Spleen (tissue), 11 donors: ENCODE measurements around the gene TIA1. TPM values are rescaled to one million over a fixed set of nuclear protein-coding genes. Genes with fewer than 3 reads are reported as not detected.

ENCODE experiments used
- DNase-seq: peaks from one replicate; pipeline ENCODE4 v3.0.0-alpha.2; 2020
- H3K27ac ChIP-seq, 8 donors: fragments of 200-600 bp; sonication (generic) in 7 of 8; 1 replicate in 4 of 8; 2 replicates in 4 of 8; pipeline versions ENCODE4 v1.5.0 to v1.8.0; 2016 to 2021; ENCODE audit warnings: inconsistent platforms in 4 of 8, mild to moderate bottlenecking in 4 of 8, moderate library complexity in 1 of 8
- H3K27me3 ChIP-seq, 7 donors: fragments of 200-600 bp; sonication (generic) in 6 of 7; replicated peaks in 1 of 7; 1 replicate in 4 of 7; 2 replicates in 3 of 7; pipeline versions ENCODE4 v1.5.0 to v1.8.0; 2016 to 2021; ENCODE audit warnings: inconsistent platforms in 3 of 7, mild to moderate bottlenecking in 1 of 7
- H3K36me3 ChIP-seq, 6 donors: fragments of 200-600 bp; sonication (generic) in 5 of 6; 1 replicate in 4 of 6; 2 replicates in 2 of 6; pipeline versions ENCODE4 v1.5.0 to v1.8.0; 2016 to 2021; ENCODE audit warnings: inconsistent platforms in 2 of 6
- H3K4me1 ChIP-seq, 6 donors: fragments of 200-600 bp; sonication (generic) in 5 of 6; 1 replicate in 3 of 6; 2 replicates in 3 of 6; pipeline versions ENCODE4 v1.5.0 to v1.8.0; 2016 to 2021; ENCODE audit warnings: inconsistent platforms in 3 of 6
- H3K4me3 ChIP-seq, 8 donors: fragments of 200-600 bp; sonication (generic) in 7 of 8; 1 replicate in 4 of 8; 2 replicates in 4 of 8; pipeline versions ENCODE4 v1.5.0 to v1.8.0; 2016 to 2021; ENCODE audit warnings: inconsistent platforms in 4 of 8, mild to moderate bottlenecking in 4 of 8, moderate library complexity in 2 of 8
- H3K9me3 ChIP-seq, 8 donors: fragments of 200-600 bp; sonication (generic) in 7 of 8; 1 replicate in 4 of 8; 2 replicates in 4 of 8; pipeline versions ENCODE4 v1.5.0 to v1.8.0; 2016 to 2021; ENCODE audit warnings: inconsistent platforms in 4 of 8
- POLR2A ChIP-seq, 3 donors: fragments of 450-650 bp; IDR thresholded peaks; one replicate each; pipeline ENCODE4 v1.5.1; 2017; ENCODE audit warnings: antibody characterized with exemption in 3 of 3, mild to moderate bottlenecking in 1 of 3
- POLR2AphosphoS5 ChIP-seq, 3 donors: sonication (generic); formaldehyde crosslinking; IDR thresholded peaks; one replicate each; pipeline ENCODE4 v1.5.1; 2017; ENCODE audit warnings: antibody characterized with exemption in 3 of 3
- WGBS, 5 donors: extraction: QIAGEN DNeasy Blood & Tissue Kit in 3 of 5; methylation state at CpG; one replicate each; pipeline versions ENCODE4 v1.1.5 to v1.1.7; 2013 to 2018; 5-methylcytosine and 5-hydroxymethylcytosine counted together
- intact Hi-C: fragments of 100-400 bp; cut with DNase I; formaldehyde crosslinking; loops from one replicate; pipeline ENCODE4 v1.15.0; 2023; ENCODE audit warnings: low total_unique reads
- polyA plus RNA-seq, 3 donors: library from polyadenylated mRNA; stranded (reverse); fragments of 200-250 nt; gene quantifications; one replicate each; pipeline ENCODE4 v1.2.1, GENCODE V29; 2013
- total RNA-seq, 7 donors: library from RNA; depleted of rRNA in 3 of 7; stranded (reverse); fragments of >200 nt in 3 of 7; fragmentation: NEBNext Ultra II Directional in 4 of 7; extraction: Animal tissue kit (Norgen Biotek cat#: 25700) in 4 of 7; gene quantifications; one replicate each; pipeline versions ENCODE4 v1.1.0 to v1.2.1, GENCODE V29; 2016 to 2021
- TF ChIP-seq, protein P1 (sequence below), 11 experiments: fragments of 200-600 bp in 7 of 11; fragments of 450-650 bp in 4 of 11; sonication (generic) in 4 of 11; IDR thresholded peaks in 8 of 11; conservative IDR thresholded peaks in 3 of 11; 1 replicate in 7 of 11; 2 replicates in 4 of 11; pipeline versions ENCODE4 v1.4.0 to v1.8.0; 2016 to 2021; ENCODE audit warnings: antibody characterized with exemption in 11 of 11, inconsistent platforms in 4 of 11, mild to moderate bottlenecking in 1 of 11
- donor health status: healthy with polysubstance abuse.
- donor health status: DM: no; HTN: no; CAD: no; lungs with moderate emphysema.
- donor health status: DM: no; HTN: no; CAD: no.
- donor health status: Bipolar disorder and iron deficiency.
- donor health status: healthy.
- donor health status: DM: no; HTN: no; CAD: no.
- donor health status: DM: yes; HTN: yes; CAD: no.

TIA1 gene
- total and polyA plus RNA-seq, 10 donors, result 72.5 to 175 (median 124) TPM

DNA sequence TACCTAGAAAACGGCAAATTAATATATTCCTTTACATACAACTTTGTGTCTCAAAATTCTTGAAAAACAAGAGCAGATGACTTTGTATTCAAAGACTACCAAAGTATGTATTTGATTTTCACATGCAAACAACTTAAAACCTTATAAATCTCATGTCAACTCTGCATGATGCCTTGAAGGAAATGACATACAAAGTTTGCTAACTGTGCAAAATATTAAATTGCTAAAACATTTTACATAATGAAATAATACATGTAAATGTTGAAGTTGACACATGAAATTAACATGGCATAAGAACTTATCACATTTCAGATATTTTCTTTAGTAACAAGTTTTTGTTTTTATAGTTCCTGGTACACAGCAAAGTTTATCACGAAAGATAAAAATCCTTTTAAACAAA lies 36.8 kb downstream of the TIA1 start:
- H3K4me1 ChIP-seq, result peaks cover 0 to 3% (median 0%) of the 10 kb centered on the region in 6 donors
- no peak overlapping the region for H3K27ac ChIP-seq
- DNase-seq, result no peak
- H3K4me3 ChIP-seq, result no peak overlapping the region
- H3K27me3 ChIP-seq, result no peaks in the 10 kb centered on the region
- peaks cover 0 to 95% (median 47%) of the 10 kb centered on the region in 6 donors for H3K36me3 ChIP-seq
- intact Hi-C loops, result no loop called here
- no peaks in the 10 kb centered on the region for H3K9me3 ChIP-seq
- TF ChIP-seq POLR2AphosphoS5 (IDR thresholded peaks at IDR 0.05) (no peak), POLR2A (IDR thresholded peaks at IDR 0.05) (no peak)
- TF ChIP-seq, protein P1, sequence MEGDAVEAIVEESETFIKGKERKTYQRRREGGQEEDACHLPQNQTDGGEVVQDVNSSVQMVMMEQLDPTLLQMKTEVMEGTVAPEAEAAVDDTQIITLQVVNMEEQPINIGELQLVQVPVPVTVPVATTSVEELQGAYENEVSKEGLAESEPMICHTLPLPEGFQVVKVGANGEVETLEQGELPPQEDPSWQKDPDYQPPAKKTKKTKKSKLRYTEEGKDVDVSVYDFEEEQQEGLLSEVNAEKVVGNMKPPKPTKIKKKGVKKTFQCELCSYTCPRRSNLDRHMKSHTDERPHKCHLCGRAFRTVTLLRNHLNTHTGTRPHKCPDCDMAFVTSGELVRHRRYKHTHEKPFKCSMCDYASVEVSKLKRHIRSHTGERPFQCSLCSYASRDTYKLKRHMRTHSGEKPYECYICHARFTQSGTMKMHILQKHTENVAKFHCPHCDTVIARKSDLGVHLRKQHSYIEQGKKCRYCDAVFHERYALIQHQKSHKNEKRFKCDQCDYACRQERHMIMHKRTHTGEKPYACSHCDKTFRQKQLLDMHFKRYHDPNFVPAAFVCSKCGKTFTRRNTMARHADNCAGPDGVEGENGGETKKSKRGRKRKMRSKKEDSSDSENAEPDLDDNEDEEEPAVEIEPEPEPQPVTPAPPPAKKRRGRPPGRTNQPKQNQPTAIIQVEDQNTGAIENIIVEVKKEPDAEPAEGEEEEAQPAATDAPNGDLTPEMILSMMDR (IDR thresholded peaks at IDR 0.05 in 8 of 11, conservative IDR thresholded peaks at IDR 0.05 in 3 of 11), result no peak
- 86 to 91% (median 88%) methylated on average over 2 of the region's 2 CpGs for WGBS, 5 donors

DNA sequence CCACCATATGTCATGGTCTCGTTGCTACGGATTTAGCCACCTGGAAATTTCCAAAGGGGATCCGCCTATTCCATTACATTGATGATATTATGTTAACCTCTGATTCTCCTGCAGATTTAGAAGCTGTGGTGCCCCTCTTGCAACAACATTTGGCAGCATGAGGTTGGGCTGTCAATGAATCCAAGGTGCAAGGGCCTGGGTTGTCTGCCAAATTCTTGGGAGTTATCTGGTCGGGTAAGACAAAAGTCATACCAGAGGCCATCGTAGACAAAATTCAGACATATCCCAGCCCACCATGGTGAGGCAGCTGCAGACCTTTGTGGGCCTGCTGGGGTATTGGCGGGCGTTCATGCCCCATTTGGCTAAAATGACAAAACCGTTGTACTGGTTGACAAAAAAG lies 44.0 kb downstream of the TIA1 start:
- H3K36me3 ChIP-seq, result peaks cover 0 to 26% (median under 1%) of the 10 kb centered on the region in 6 donors
- no peaks in the 10 kb centered on the region for H3K4me1 ChIP-seq
- intact Hi-C loops, result no loop called here
- no peak for DNase-seq
- no peaks in the 10 kb centered on the region for H3K27me3 ChIP-seq
- 91 to 95% (median 93%) methylated on average over 8 of the region's 8 CpGs for WGBS, 5 donors
- TF ChIP-seq, protein P1 (IDR thresholded peaks at IDR 0.05 in 8 of 11, conservative IDR thresholded peaks at IDR 0.05 in 3 of 11), result no peak
- TF ChIP-seq POLR2A (IDR thresholded peaks at IDR 0.05) (no peak), POLR2AphosphoS5 (IDR thresholded peaks at IDR 0.05) (no peak)
- H3K9me3 ChIP-seq, result no peaks in the 10 kb centered on the region
- no peak overlapping the region for H3K4me3 ChIP-seq
- H3K27ac ChIP-seq, result no peak overlapping the region

DNA sequence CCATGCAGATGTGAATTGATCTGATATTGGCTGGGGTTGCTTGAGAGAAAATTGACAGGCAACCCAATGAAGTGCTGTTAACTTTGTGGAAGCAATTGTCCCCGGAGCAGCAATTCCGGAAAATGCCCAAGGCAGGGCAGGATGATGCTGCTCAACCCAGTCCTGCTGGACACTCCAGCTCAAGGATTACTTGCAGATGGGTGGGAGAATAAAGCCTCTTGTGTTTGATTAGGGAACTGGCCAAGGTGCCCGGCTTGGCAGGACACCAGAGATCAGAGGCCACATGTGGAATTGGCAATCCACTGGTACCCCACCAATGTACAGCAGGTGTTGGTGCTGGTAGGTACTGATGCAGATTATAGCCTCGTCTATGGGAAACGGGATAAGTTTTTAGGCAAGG lies 45.3 kb downstream of the TIA1 start:
- WGBS, 5 donors, result 80 to 98% (median 90%) methylated on average over 5 of the region's 5 CpGs
- Histone ChIP-seq H3K9me3 (no peaks in the 10 kb centered on the region), H3K27ac (no peak overlapping the region), H3K4me1 (no peaks in the 10 kb centered on the region), H3K4me3 (no peak overlapping the region), H3K27me3 (no peaks in the 10 kb centered on the region), H3K36me3 (peaks cover 0 to 12% (median 0%) of the 10 kb centered on the region in 6 donors)
- intact Hi-C loops, result no loop called here
- TF ChIP-seq, protein P1 (IDR thresholded peaks at IDR 0.05 in 8 of 11, conservative IDR thresholded peaks at IDR 0.05 in 3 of 11), result no peak
- TF ChIP-seq POLR2A (IDR thresholded peaks at IDR 0.05) (no peak), POLR2AphosphoS5 (IDR thresholded peaks at IDR 0.05) (no peak)
- no peak for DNase-seq

DNA sequence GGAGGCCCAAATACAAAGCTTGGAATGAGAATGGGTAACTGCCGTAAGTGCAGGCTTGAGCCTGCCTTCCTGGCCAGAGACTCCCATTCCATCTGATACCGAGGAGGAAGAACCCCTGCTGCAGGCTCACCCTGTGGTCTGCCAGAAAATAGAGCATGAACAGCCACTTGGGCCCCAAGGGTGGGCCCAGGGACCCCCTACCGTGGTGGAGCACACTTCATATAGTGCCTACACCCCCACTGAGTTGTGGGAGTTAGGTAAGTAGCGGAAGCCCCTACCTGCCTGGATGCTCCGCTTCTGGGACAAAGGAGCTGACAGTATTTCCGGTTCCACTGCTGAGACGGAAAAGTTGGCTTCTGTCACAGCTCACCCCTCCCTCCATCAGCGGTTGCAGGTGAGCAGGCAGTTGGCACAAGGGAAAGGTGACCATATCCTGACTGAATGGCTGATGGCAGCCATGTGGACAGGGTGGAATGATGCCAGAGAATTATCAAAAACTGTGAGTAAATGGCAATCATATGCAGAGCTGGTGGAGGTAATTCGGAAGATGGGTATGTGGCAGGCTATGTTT lies 46.1 kb downstream of the TIA1 start:
- Histone ChIP-seq H3K4me3 (no peak overlapping the region), H3K27ac (no peak overlapping the region)
- intact Hi-C loops, result no loop called here

More for the DNA sequence above, 46.1 kb downstream of the TIA1 start:
- Histone ChIP-seq H3K9me3 (no peaks in the 10 kb centered on the region), H3K36me3 (peaks cover 0 to 7% (median 0%) of the 10 kb centered on the region in 6 donors), H3K4me1 (no peaks in the 10 kb centered on the region), H3K27me3 (no peaks in the 10 kb centered on the region)
- DNase-seq, result no peak
- WGBS, 5 donors, result 75 to 89% (median 86%) methylated on average over 9 of the region's 9 CpGs
- TF ChIP-seq POLR2A (IDR thresholded peaks at IDR 0.05) (no peak), POLR2AphosphoS5 (IDR thresholded peaks at IDR 0.05) (no peak)
- TF ChIP-seq, protein P1 (IDR thresholded peaks at IDR 0.05 in 8 of 11, conservative IDR thresholded peaks at IDR 0.05 in 3 of 11), result no peak
